Effector memory CD4-positive, alpha-beta T cell (primary cell): ENCODE results near the gene DOC2B.

Experiments
- DNase-seq, 3 donors: peaks; one replicate each; pipeline ENCODE4 v3.0.0-alpha.2; 2020
- H3K27ac ChIP-seq: 2 replicates; pipeline ENCODE4 v1.7.0; 2013; ENCODE audit warnings: mild to moderate bottlenecking, low read length, moderate library complexity; ENCODE audit not compliant: insufficient read depth, poor library complexity, severe bottlenecking
- H3K27me3 ChIP-seq: replicated peaks from 2 replicates; pipeline ENCODE4 v1.7.0; 2013; ENCODE audit warnings: mild to moderate bottlenecking, low read length; ENCODE audit not compliant: insufficient read depth, control insufficient read depth, poor library complexity, severe bottlenecking
- H3K36me3 ChIP-seq: 2 replicates; pipeline ENCODE4 v1.7.0; 2013; ENCODE audit warnings: mild to moderate bottlenecking, low read length, moderate library complexity; ENCODE audit not compliant: control insufficient read depth, insufficient read depth
- H3K4me1 ChIP-seq: 2 replicates; pipeline ENCODE4 v1.7.0; 2013; ENCODE audit warnings: low read length, mild to moderate bottlenecking; ENCODE audit not compliant: control insufficient read depth, insufficient read depth, poor library complexity, severe bottlenecking
- H3K4me3 ChIP-seq: 2 replicates; pipeline ENCODE4 v1.7.0; 2013; ENCODE audit warnings: low read length, low read depth, mild to moderate bottlenecking; ENCODE audit not compliant: insufficient read depth, poor library complexity, severe bottlenecking
- H3K9me3 ChIP-seq: 2 replicates; pipeline ENCODE4 v1.7.0; 2013; ENCODE audit warnings: mild to moderate bottlenecking, low read length, moderate library complexity; ENCODE audit not compliant: control insufficient read depth

Gene DOC2B

GRCh38 chr17:192666-193425, 11.4 kb upstream of the DOC2B start:
- Histone ChIP-seq H3K27ac (no peak overlapping the region), H3K4me1 (no peaks in the 10 kb centered on the region), H3K4me3 (no peak overlapping the region), H3K27me3 (peaks cover 3% of the 10 kb centered on the region), H3K9me3 (no peaks in the 10 kb centered on the region), H3K36me3 (no peaks in the 10 kb centered on the region)
- DNase-seq, result no peak

- DNase-seq, result no peak
- H3K4me1 ChIP-seq, result no peaks in the 10 kb centered on the region
- no peaks in the 10 kb centered on the region for H3K36me3 ChIP-seq
- no peaks in the 10 kb centered on the region for H3K27me3 ChIP-seq
- H3K4me3 ChIP-seq, result no peak overlapping the region
- H3K27ac ChIP-seq, result no peak overlapping the region
- H3K9me3 ChIP-seq, result no peaks in the 10 kb centered on the region
These were observed 8.0 kb upstream of the DOC2B start for GRCh38 chr17:189444-189843.

- Histone ChIP-seq H3K27me3 (no peaks in the 10 kb centered on the region), H3K4me3 (no peak overlapping the region)
These were observed 5.7 kb upstream of the DOC2B start for GRCh38 chr17:187130-187529.

GRCh38 chr17:185445-186138, 4.1 kb upstream of the DOC2B start:
- Histone ChIP-seq H3K4me1 (no peaks in the 10 kb centered on the region), H3K27ac (no peak overlapping the region), H3K36me3 (no peaks in the 10 kb centered on the region), H3K27me3 (no peaks in the 10 kb centered on the region), H3K4me3 (no peak overlapping the region), H3K9me3 (no peaks in the 10 kb centered on the region)
- DNase-seq, result no peak

More at GRCh38 chr17:187130-187529, 5.7 kb upstream of the DOC2B start:
- no peak overlapping the region for H3K27ac ChIP-seq
- H3K36me3 ChIP-seq, result no peaks in the 10 kb centered on the region
- no peaks in the 10 kb centered on the region for H3K9me3 ChIP-seq
- DNase-seq, result no peak
- H3K4me1 ChIP-seq, result no peaks in the 10 kb centered on the region

GRCh38 chr17:183021-183420, 1.6 kb upstream of the DOC2B start:
- Histone ChIP-seq H3K9me3 (no peaks in the 10 kb centered on the region), H3K36me3 (no peaks in the 10 kb centered on the region), H3K27ac (no peak overlapping the region), H3K27me3 (peaks cover 12% of the 10 kb centered on the region), H3K4me3 (no peak overlapping the region), H3K4me1 (no peaks in the 10 kb centered on the region)
- DNase-seq, result no peak

- no peak overlapping the region for H3K27ac ChIP-seq
- no peak overlapping the region for H3K4me3 ChIP-seq
- H3K4me1 ChIP-seq, result no peaks in the 10 kb centered on the region
- DNase-seq, result no peak
- peaks cover 12% of the 10 kb centered on the region for H3K27me3 ChIP-seq
- H3K36me3 ChIP-seq, result no peaks in the 10 kb centered on the region
- no peaks in the 10 kb centered on the region for H3K9me3 ChIP-seq
These were observed 751 bp upstream of the DOC2B start for GRCh38 chr17:182050-182751.

- Histone ChIP-seq H3K4me1 (no peaks in the 10 kb centered on the region), H3K36me3 (no peaks in the 10 kb centered on the region), H3K4me3 (no peak overlapping the region), H3K27me3 (peaks cover 12% of the 10 kb centered on the region), H3K27ac (no peak overlapping the region), H3K9me3 (no peaks in the 10 kb centered on the region)
- no peak for DNase-seq
These were observed 837 bp downstream of the DOC2B start for GRCh38 chr17:180381-181244.

- no peak for DNase-seq
- Histone ChIP-seq H3K4me3 (no peak overlapping the region), H3K9me3 (no peaks in the 10 kb centered on the region), H3K4me1 (no peaks in the 10 kb centered on the region), H3K27me3 (peaks cover 12% of the 10 kb centered on the region), H3K27ac (no peak overlapping the region), H3K36me3 (no peaks in the 10 kb centered on the region)
These were observed 1.6 kb downstream of the DOC2B start for GRCh38 chr17:179781-180380.

- no peaks in the 10 kb centered on the region for H3K4me1 ChIP-seq
- DNase-seq, result no peak
- H3K9me3 ChIP-seq, result no peaks in the 10 kb centered on the region
- peaks cover 12% of the 10 kb centered on the region for H3K27me3 ChIP-seq
- no peak overlapping the region for H3K4me3 ChIP-seq
- H3K36me3 ChIP-seq, result no peaks in the 10 kb centered on the region
- H3K27ac ChIP-seq, result no peak overlapping the region
These were observed 2.4 kb downstream of the DOC2B start for GRCh38 chr17:179066-179432.
